Natural killer cell (primary cell): ENCODE results near the gene RPS21. TPM values are rescaled to one million over a fixed set of nuclear protein-coding genes. Genes with fewer than 3 reads are reported as not detected.

Experiments used
- ATAC-seq, 3 donors: fragments of 150-1000 bp in 2 of 3; fragments of 200-7000 bp in 1 of 3; cut with Tn5 transposase; 1 replicate in 1 of 3; 2 replicates in 2 of 3; pipeline ENCODE4 v1.10.0; 2021; ENCODE audit warnings: mild to moderate bottlenecking in 2 of 3, moderate library complexity in 2 of 3
- DNase-seq, 2 donors: peaks; one replicate each; pipeline versions ENCODE4 v3.0.0 to v3.0.0-alpha.2; 2013 to 2021; ENCODE audit warnings: mixed read lengths in 1 of 2
- H3K27ac ChIP-seq: one replicate; pipeline ENCODE4 v1.5.1; 2013; ENCODE audit warnings: mild to moderate bottlenecking, low read length
- H3K27me3 ChIP-seq: one replicate; pipeline ENCODE4 v1.6.1; 2013; ENCODE audit warnings: low read length; ENCODE audit not compliant: control insufficient read depth, insufficient read depth
- H3K36me3 ChIP-seq: one replicate; pipeline ENCODE4 v1.6.1; 2013; ENCODE audit warnings: low read length; ENCODE audit not compliant: control insufficient read depth, insufficient read depth
- H3K4me1 ChIP-seq: one replicate; pipeline ENCODE4 v1.6.1; 2013; ENCODE audit warnings: low read length; ENCODE audit not compliant: control insufficient read depth, insufficient read depth
- H3K4me3 ChIP-seq: one replicate; pipeline ENCODE4 v1.5.1; 2013; ENCODE audit warnings: low read length
- H3K9me3 ChIP-seq: one replicate; pipeline ENCODE4 v1.6.1; 2013; ENCODE audit warnings: low read length; ENCODE audit not compliant: control insufficient read depth, insufficient read depth
- H3K27ac Mint-ChIP-seq, 2 donors: one replicate each; pipeline ENCODE4 v1.8.0; 2022; ENCODE audit warnings: mild to moderate bottlenecking in 2 of 2, mixed read lengths in 2 of 2, moderate library complexity in 1 of 2
- H3K27me3 Mint-ChIP-seq, 2 donors: one replicate each; pipeline ENCODE4 v1.8.0; 2022; ENCODE audit warnings: low read depth in 2 of 2, mixed read lengths in 2 of 2
- H3K36me3 Mint-ChIP-seq: one replicate; pipeline ENCODE4 v1.8.0; 2022; ENCODE audit warnings: mixed read lengths
- H3K4me1 Mint-ChIP-seq, 2 donors: one replicate each; pipeline ENCODE4 v1.8.0; 2022; ENCODE audit warnings: mixed read lengths in 2 of 2
- H3K4me3 Mint-ChIP-seq: one replicate; pipeline ENCODE4 v1.8.0; 2022; ENCODE audit warnings: mild to moderate bottlenecking, moderate library complexity, mixed read lengths
- H3K9me3 Mint-ChIP-seq, 2 donors: one replicate each; pipeline ENCODE4 v1.8.0; 2022; ENCODE audit warnings: mixed read lengths in 2 of 2
- CTCF ChIP-seq: fragments of 200-600 bp; IDR thresholded peaks from one replicate; pipeline ENCODE4 v1.8.0; 2022; ENCODE audit warnings: antibody characterized with exemption
- WGBS: methylation state at CpG from one replicate; pipeline ENCODE4 v1.1.7; 2013; ENCODE audit warnings: missing lambda C conversion rate; ENCODE audit not compliant: insufficient coverage; 5-methylcytosine and 5-hydroxymethylcytosine counted together
- intact Hi-C: fragments of 100-400 bp; cut with micrococcal nuclease; formaldehyde crosslinking; loops from one replicate; pipeline ENCODE4 v1.14.2; 2022
- total RNA-seq, 4 donors: library from RNA; stranded (reverse); fragments of 120-200 nt in 1 of 4; gene quantifications; one replicate each; pipeline versions ENCODE4 v1.2.3 to v1.2.4, GENCODE V29; 2013 to 2022

RPS21 gene
- total RNA-seq, 3 donors from 2014 or later (not counting 1 experiment from before 2014, with no cell fraction given), result 887 to 1,244 (median 1,112) TPM

GRCh38 chr20:62405108-62405980, 18.4 kb downstream of the RPS21 start:
- Mint-ChIP-seq H3K27ac (peak overlapping the region; percentile 45 to 83), H3K27me3 (no peaks in the 10 kb centered on the region), H3K4me3 (peak overlapping the region; percentile 80), H3K9me3 (no peaks in the 10 kb centered on the region), H3K4me1 (peaks cover 10 to 34% of the 10 kb centered on the region in 2 donors), H3K36me3 (no peaks in the 10 kb centered on the region)
- TF ChIP-seq CTCF, result no peak
- Histone ChIP-seq H3K36me3 (no peaks in the 10 kb centered on the region), H3K27me3 (no peaks in the 10 kb centered on the region), H3K4me3 (no peak overlapping the region), H3K27ac (no peak overlapping the region), H3K4me1 (peaks cover 36% of the 10 kb centered on the region), H3K9me3 (no peaks in the 10 kb centered on the region)
- no peak for ATAC-seq
- intact Hi-C loops, result no loop called here
- no peak for DNase-seq
- WGBS, result 90% methylated on average over 23 of the region's 23 CpGs

- Mint-ChIP-seq H3K36me3 (no peaks in the 10 kb centered on the region), H3K4me1 (peaks cover 10 to 35% of the 10 kb centered on the region in 2 donors), H3K4me3 (peak overlapping the region; percentile 80), H3K9me3 (no peaks in the 10 kb centered on the region), H3K27me3 (no peaks in the 10 kb centered on the region), H3K27ac (peak overlapping the region; percentile 45 to 83)
- H3K9me3 ChIP-seq, result no peaks in the 10 kb centered on the region
- H3K27ac ChIP-seq, result no peak overlapping the region
- no peak for DNase-seq
- 76% methylated on average over 10 of the region's 10 CpGs for WGBS
- intact Hi-C loops, result no loop called here
- H3K36me3 ChIP-seq, result no peaks in the 10 kb centered on the region
- TF ChIP-seq CTCF, result no peak
- H3K4me1 ChIP-seq, result peaks cover 39% of the 10 kb centered on the region
- no peak for ATAC-seq
- H3K4me3 ChIP-seq, result peak overlapping the region; percentile 40
- H3K27me3 ChIP-seq, result no peaks in the 10 kb centered on the region
These were observed 19.1 kb downstream of the RPS21 start for GRCh38 chr20:62405981-62406513.

- Histone ChIP-seq H3K27ac (no peak overlapping the region), H3K4me1 (peaks cover 39% of the 10 kb centered on the region), H3K9me3 (no peaks in the 10 kb centered on the region), H3K36me3 (no peaks in the 10 kb centered on the region), H3K4me3 (peak overlapping the region; percentile 40), H3K27me3 (no peaks in the 10 kb centered on the region)
- Mint-ChIP-seq H3K4me3 (peak overlapping the region; percentile 56), H3K9me3 (no peaks in the 10 kb centered on the region), H3K27ac (peak overlapping the region in 1 of 2 donors; percentile 84), H3K27me3 (no peaks in the 10 kb centered on the region), H3K4me1 (peaks cover 10 to 35% of the 10 kb centered on the region in 2 donors), H3K36me3 (no peaks in the 10 kb centered on the region)
- peak in 1 of 2 donors; percentile 24 for DNase-seq
- ATAC-seq, result no peak
- no peak for TF ChIP-seq CTCF
- intact Hi-C loops, result no loop called here
- WGBS, result under 1% methylated on average over 42 of the region's 42 CpGs
These were observed 19.8 kb downstream of the RPS21 start for GRCh38 chr20:62406635-62407176.
